H4 (cell line): ENCODE measurements around the gene CHD5. TPM values are rescaled to one million over a fixed set of nuclear protein-coding genes. Genes with fewer than 3 reads are reported as not detected.
"Not testable (repeated sequence)": the region's sequence is repeated elsewhere in the genome, so short reads cannot be mapped to it uniquely, and the experiment has no call there.

Experiments
- DNase-seq: peaks from one replicate; pipeline ENCODE4 v3.0.0-alpha.2; 2015; ENCODE audit warnings: low spot score
- total RNA-seq: library from RNA; depleted of rRNA; stranded (reverse); fragments of >200 nt; shearing (Covaris generic); gene quantifications from 2 replicates; pipeline ENCODE4 v1.2.3, GENCODE V29; 2014; rRNA removed

The CHD5 gene
- total RNA-seq, result 0.04 TPM in 2 replicates

DNA sequence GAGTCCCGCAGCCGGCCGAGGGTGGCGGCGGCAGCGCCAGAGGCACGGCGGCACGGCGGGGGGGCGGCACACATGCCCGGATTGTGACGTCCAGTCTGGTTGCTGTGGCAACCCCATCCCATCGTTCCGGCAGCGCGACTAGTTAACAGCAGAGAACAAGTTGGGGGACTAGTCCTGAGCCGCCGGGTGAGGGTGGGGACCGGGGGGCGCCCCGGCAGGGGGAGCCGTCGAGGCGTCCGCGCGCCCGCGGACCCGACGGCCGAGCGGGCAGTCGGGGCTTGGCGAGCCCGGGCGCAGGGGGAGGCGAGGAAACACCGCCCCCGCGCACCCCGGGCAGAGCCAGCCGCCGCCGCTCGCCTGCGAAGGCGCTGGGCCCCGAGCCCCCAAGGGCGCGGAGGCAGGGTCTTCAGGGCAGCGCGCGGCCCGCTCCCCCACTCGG lies at the start of gene CHD5:
CHD5 (minus strand) TSS at position 54 of the 439 bp plus-strand sequence. CDS start 298 bp downstream, outside the sequence.
- no peak for DNase-seq

- no peak for DNase-seq
Observed at GRCh38 chr1:6225651-6226050, 45.5 kb upstream of the CHD5 start.

DNA sequence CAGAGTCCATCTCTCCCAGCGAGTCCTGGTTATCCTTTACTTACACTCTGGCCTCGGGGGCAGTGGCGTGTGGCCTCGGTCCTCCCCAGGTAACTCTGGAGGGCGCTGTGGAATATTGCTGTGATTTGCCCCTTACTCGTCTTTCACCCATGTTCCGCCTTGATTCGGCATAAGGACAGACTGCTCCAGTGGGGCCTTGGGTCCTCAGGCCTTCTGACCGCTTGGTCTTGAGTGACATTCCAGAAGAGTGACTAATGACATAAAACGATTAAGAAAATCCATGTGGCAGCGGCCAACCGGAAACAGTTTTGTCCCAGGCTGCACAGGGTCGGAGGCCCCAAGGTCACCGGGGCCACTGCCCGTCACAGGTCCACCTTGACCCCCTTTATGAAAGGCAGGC lies 44.6 kb upstream of the CHD5 start:
- no peak for DNase-seq

GRCh38 chr1:6223617-6224016 lies 43.5 kb upstream of the CHD5 start:
- DNase-seq, result no peak

- DNase-seq, result no peak
Observed at GRCh38 chr1:6222636-6223035, 42.5 kb upstream of the CHD5 start.

DNA sequence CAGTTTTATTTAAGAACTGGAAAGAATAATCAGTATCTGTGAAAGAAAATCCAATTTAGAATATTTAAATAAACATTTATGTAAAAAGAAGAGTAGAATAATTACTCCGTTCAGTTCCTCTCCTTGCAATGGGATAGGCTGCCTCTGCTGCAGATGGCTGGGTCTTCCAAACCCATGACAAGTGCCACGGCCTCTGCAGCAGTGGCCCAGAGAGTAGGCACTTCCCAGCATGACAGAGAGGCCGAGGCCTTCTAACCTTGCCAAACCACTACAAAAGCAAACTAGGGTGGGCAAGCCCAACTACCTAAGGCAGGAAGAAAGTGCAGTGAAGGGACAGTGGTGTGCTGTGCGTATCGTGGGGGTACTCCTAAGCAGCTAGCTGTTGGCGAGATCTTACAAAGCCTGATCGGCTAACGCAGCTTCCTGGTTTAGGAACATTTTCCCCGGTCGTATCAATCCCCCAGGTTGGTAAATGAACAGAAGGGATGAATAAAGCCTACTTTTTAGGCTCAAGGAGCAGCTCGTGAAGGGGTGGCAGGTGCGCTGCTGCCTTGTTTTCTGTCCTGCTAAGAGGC lies 41.2 kb upstream of the CHD5 start:
- no peak for DNase-seq

- no peak for DNase-seq
Observed at GRCh38 chr1:6220236-6220635, 40.1 kb upstream of the CHD5 start.

- DNase-seq, result not testable (repeated sequence)
Observed at GRCh38 chr1:6219641-6220040, 39.5 kb upstream of the CHD5 start.

DNA sequence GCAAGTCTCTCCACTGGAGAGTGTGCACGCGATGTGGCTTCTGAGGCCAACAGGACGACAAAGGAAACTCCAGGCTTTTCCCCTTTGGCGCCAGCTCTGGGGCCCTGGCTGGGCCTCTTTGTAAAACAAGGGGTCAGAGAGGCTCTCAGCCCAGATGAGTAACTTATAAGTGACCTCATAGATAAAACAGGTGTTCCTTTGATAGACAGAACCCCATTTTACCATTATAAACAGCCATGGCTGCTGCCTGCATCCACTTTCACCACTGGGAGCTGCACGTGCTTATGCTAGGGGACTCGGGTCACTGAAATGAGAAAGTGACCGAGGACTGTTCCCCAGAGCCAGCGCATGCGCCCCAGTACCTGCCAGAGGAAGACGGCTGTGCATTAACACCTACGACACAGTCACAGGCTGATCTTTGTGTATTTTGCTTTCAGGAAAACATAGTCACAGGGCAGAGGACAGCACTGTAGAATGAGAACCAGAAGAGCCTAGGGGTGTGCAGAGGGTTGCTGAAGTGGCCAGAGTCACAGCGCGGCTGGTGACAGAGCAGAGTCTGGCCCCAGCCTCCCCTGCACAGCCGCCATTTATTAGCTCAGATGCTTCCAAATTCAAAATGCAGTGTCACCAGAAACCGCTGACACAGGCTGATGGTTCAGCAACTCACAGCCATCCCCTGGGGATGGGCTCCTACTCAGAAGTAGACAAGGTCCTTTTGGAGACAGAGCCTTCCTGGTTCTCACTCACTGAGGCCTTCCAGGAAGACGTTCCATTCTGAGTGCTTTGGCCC lies 38.4 kb upstream of the CHD5 start:
- DNase-seq, result no peak

DNA sequence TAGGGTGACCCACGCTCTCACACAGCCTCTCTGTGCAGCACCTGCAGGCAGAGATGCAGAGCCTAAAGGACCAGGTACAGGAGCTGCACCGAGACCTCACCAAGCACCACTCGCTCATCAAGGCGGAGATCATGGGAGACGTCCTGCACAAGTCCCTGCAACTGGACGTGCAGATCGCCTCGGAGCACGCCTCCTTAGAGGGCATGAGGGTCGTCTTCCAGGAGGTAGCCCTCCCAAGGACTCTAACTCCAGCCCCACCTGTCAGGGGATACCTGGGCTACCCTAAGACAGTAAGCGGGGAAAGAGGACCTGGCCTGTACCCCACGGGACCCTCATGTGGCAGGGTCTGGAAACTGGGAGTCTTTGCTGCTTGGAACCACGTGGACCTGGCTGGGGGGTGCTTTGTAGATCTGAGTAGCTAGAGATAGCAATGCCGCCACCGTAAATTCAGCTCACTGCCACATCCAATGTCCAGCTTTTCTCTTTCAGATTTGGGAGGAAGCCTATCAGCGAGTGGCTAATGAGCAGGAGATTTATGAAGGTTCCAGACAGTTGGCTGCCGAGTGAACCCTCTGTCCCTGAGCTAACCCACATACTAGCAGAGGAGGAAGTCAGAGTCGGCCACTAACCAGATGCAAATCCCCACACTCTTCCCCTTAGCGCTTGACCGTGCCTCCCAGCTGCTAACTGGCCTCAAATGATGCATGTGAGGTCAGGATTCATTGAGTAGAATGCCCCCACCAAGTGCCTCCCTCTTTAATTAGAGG lies 32.3 kb upstream of the CHD5 start:
- no peak for DNase-seq

DNA sequence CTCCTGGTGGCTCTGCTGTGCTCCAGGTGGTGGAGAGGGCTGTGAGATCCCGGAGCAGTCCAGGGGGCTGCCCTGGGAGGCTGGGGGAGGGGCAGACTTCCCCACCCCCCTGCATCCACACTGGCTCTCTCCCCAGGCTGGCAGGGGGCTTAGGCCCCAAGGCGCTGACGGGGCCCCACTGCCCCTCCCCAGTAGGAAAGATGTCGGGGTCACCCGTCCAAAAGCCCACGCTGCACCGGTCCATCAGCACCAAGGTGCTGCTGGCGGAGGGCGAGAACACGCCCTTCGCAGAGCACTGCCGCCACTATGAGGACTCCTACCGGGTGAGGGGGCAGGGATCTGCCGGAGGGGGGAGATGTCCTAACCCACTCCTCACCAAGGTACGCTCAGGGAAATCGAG lies 31.6 kb upstream of the CHD5 start:
- DNase-seq, result no peak

GRCh38 chr1:6210591-6211355 lies 30.7 kb upstream of the CHD5 start:
- DNase-seq, result no peak

DNA sequence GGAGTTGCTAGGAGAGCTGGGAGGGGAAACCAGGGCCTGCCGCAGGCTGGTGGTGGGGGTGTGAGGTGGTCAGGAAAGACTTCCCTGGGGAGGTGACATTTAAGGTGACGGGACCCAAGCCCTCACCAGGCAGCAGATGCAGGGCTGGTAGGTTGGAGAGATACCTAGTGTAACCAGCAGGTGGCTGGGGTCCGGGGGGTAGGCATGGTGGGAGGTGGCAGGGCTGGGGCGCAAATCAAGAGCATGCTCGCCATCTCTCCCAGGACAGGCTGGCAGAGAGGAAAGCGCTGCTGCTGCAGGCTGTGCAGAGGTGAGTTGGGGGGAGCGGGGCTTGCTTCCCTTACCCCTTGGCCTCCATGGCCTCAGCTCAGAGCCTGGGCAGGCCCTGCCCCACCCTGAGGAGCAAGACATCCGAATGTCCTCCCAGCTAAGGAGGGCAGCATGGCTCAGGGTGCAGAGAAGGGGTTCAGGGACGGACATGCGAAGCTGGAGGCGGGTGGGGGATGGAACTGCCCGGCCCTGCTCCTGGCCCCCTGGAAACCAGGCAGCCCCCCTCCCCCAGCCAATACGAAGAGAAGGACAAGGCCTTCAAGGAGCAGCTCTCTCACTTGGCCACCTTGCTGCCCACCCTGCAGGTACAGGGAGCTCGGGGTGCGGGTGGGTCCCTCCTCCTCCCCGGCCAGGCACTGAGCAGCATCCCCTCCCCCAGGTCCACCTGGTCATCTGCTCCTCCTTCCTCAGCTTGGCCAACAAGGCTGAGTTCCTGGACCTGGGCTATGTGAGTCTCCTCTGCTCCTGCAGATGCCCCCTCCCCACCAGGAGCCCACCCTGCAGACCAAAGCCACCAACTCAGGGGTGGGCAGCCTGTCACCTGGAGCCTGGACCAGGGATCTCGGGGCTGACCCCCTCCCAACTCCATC lies 29.8 kb upstream of the CHD5 start:
- no peak for DNase-seq

DNA sequence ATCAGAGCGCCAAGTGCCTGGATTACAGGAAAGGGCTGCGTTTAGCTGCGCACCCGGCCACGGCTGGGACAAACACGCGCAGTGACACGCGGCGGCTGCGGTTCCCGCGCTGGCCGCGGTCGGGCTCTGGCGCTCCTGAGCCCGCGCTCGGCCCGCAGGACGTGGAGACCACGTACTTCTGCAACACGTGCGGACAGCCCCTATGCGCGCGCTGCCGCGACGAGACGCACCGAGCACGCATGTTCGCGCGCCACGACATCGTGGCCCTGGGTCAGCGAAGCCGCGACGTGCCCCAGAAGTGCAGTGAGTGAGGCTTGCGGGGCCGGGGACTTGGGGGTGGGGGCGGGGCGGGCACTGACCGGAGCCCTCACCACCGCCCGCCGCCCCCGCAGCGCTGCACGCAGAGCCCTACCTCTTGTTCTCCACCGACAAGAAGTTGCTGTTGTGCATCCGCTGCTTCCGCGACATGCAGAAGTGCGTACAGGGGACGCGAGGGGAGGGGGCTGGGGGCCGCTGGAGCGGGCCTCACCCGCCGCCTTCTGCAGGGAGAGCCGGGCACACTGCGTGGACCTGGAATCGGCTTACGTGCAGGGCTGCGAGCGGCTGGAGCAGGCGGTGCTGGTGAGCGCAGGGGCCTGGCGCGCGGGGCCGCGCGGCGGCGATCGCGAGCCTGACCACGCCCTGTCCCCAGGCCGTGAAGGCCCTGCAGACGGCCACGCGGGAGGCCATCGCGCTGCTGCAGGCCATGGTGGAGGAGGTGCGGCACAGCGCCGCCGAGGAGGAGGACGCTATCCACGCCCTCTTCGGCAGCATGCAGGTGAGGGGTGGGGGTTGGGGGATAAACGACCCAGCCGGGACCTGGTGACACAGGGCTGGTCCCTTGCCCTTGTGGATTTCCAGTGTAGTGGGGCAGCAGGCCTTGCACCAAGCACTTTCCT lies 28.9 kb upstream of the CHD5 start:
- no peak for DNase-seq

GRCh38 chr1:6207921-6208320 lies 27.8 kb upstream of the CHD5 start:
- DNase-seq, result no peak

DNA sequence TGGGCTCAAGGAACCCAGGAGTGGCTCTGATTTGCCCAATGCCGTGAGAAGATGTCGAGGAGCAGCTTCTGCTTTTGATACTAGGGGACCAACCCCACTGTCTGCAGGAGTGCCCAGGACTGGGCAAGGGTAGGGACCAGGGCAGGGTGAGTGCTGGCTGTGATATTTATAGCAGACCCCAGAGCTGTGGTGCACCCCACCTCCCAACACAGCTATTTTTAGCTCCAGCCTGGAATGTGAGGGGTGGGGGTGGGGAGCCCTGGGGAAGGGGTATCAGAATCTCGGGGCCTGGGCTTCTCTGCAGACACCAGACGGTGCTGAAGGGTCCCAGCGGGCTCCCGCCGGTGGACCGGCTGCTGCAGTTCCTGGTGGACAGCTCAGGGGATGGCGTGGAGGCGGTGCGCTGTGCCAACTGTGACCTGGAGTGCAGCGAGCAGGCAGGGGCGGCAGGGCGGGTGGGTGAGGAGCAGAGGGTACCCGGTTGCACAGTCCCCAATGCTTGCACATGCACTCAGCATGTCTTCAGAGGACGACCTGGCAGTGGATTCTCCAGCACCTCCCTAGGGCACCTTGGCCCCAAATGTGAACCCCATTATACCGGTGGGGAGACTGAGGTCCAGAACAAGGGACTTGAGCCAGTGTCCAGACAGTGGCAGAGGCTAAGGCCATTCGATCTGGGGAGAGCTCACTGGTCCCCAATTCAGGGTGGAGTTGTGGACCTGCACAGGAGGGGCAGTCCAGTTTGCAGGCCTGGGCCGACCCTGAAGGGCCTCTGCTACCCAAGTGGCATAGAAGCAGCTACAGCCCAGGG lies 27.2 kb upstream of the CHD5 start:
- DNase-seq, result no peak

GRCh38 chr1:6206520-6206855 lies 26.4 kb upstream of the CHD5 start:
- DNase-seq, result no peak

- DNase-seq, result no peak
Observed at GRCh38 chr1:6205849-6206519, 25.9 kb upstream of the CHD5 start, which contains the start of gene RNF207. Gene RNF207, plus strand, starts transcription at chr1:6206119. Its CDS starts 417 bp downstream, at chr1:6206536.
